HepG2 (cell line): ENCODE measurements around the gene APOM. TPM values are rescaled to one million over a fixed set of nuclear protein-coding genes. Genes with fewer than 3 reads are reported as not detected.

Experiments
- CBX1 ChIP-seq: IDR thresholded peaks from one replicate; pipeline ENCODE4 v1.6.1; 2016; ENCODE audit warnings: antibody characterized with exemption, low read depth
- ELK4 ChIP-seq: sonication (generic); formaldehyde crosslinking; IDR thresholded peaks from 2 replicates; pipeline ENCODE4 v1.9.0; 2021; ENCODE audit warnings: missing genetic modification reagents, borderline replicate concordance
- ESRRA ChIP-seq: sonication (generic); formaldehyde crosslinking; IDR thresholded peaks from 2 replicates; pipeline ENCODE4 v1.5.1; 2020; ENCODE audit warnings: mild to moderate bottlenecking, low read depth, missing genetic modification reagents
- EZH2 ChIP-seq: conservative IDR thresholded peaks from 2 replicates; pipeline ENCODE4 v1.6.1; 2012; ENCODE audit warnings: mild to moderate bottlenecking, low read depth, low read length, moderate library complexity
- HES4 ChIP-seq: sonication (generic); formaldehyde crosslinking; IDR thresholded peaks from 2 replicates; pipeline ENCODE4 v1.9.0; 2021; ENCODE audit warnings: mild to moderate bottlenecking, missing genetic modification reagents, borderline replicate concordance
- HNF4A ChIP-seq: sonication (generic); formaldehyde crosslinking; IDR thresholded peaks from 2 replicates; pipeline ENCODE4 v1.4.0; 2020; ENCODE audit warnings: missing genetic modification reagents
- HOXD1 ChIP-seq: sonication (generic); formaldehyde crosslinking; IDR thresholded peaks from 2 replicates; pipeline ENCODE4 v1.5.0; 2020; ENCODE audit warnings: missing genetic modification reagents
- KLF13 ChIP-seq: sonication (generic); formaldehyde crosslinking; IDR thresholded peaks from 2 replicates; pipeline ENCODE4 v1.4.0; 2020; ENCODE audit warnings: mild to moderate bottlenecking, missing genetic modification reagents
- RELA ChIP-seq: sonication (generic); formaldehyde crosslinking; IDR thresholded peaks from 2 replicates; pipeline ENCODE4 v1.4.0; 2020; ENCODE audit warnings: missing genetic modification reagents
- REPIN1 ChIP-seq: sonication (generic); formaldehyde crosslinking; IDR thresholded peaks from 2 replicates; pipeline ENCODE4 v1.8.0; 2022; ENCODE audit warnings: missing genetic modification reagents, low read depth, mild to moderate bottlenecking, borderline replicate concordance
- SKI ChIP-seq: fragments of 450-650 bp; IDR thresholded peaks from one replicate; pipeline ENCODE4 v1.6.1; 2018; ENCODE audit warnings: mild to moderate bottlenecking; ENCODE audit not compliant: partially characterized antibody
- SNAI1 ChIP-seq: sonication (generic); formaldehyde crosslinking; IDR thresholded peaks from 2 replicates; pipeline ENCODE4 v1.5.0; 2020; ENCODE audit warnings: mild to moderate bottlenecking, missing genetic modification reagents, borderline replicate concordance
- SNRNP70 ChIP-seq: fragments of 200-400 bp; formaldehyde crosslinking; IDR thresholded peaks from 2 replicates; pipeline ENCODE4 v1.6.1; 2017; ENCODE audit warnings: mild to moderate bottlenecking, low read depth, low read length, moderate library complexity
- SOX5 ChIP-seq: IDR thresholded peaks from 2 replicates; pipeline ENCODE4 v1.6.1; 2016; ENCODE audit warnings: borderline replicate concordance
- STAG1 ChIP-seq: sonication (generic); formaldehyde crosslinking; IDR thresholded peaks from 2 replicates; pipeline ENCODE4 v1.4.0; 2020; ENCODE audit warnings: missing genetic modification reagents
- XRCC5 ChIP-seq: fragments of 200-400 bp; formaldehyde crosslinking; optimal IDR thresholded peaks from 2 replicates; pipeline ENCODE3; 2017; ENCODE audit warnings: mild to moderate bottlenecking, low read length
- ZBTB43 ChIP-seq: sonication (generic); formaldehyde crosslinking; conservative IDR thresholded peaks from 2 replicates; pipeline ENCODE4 v1.4.0; 2020; ENCODE audit warnings: missing genetic modification reagents
- ZNF138 ChIP-seq: sonication (generic); formaldehyde crosslinking; IDR thresholded peaks from 2 replicates; pipeline ENCODE4 v1.5.0; 2020; ENCODE audit warnings: mild to moderate bottlenecking, low read depth, missing genetic modification reagents
- ZNF207 ChIP-seq: fragments of 450-650 bp; IDR thresholded peaks from 2 replicates; pipeline ENCODE4 v1.6.1; 2016; ENCODE audit warnings: antibody characterized with exemption, borderline replicate concordance
- ZNF326 ChIP-seq: sonication (generic); formaldehyde crosslinking; IDR thresholded peaks from 2 replicates; pipeline ENCODE4 v1.4.0; 2020; ENCODE audit warnings: missing genetic modification reagents, borderline replicate concordance
- ZNF557 ChIP-seq: sonication (generic); formaldehyde crosslinking; IDR thresholded peaks from 2 replicates; pipeline ENCODE4 v1.4.0; 2020; ENCODE audit warnings: missing genetic modification reagents
- ZNF614 ChIP-seq: IDR thresholded peaks from 2 replicates; pipeline ENCODE4 v1.6.1; 2018; ENCODE audit warnings: missing biosample characterization, missing genetic modification reagents, inconsistent platforms, borderline replicate concordance
- ZNF782 ChIP-seq: sonication (generic); formaldehyde crosslinking; IDR thresholded peaks from 2 replicates; pipeline ENCODE4 v1.4.0; 2020; ENCODE audit warnings: missing genetic modification reagents, mild to moderate bottlenecking, borderline replicate concordance
- ZNF891 ChIP-seq: sonication (generic); formaldehyde crosslinking; IDR thresholded peaks from 2 replicates; pipeline ENCODE4 v1.5.0; 2020; ENCODE audit warnings: mild to moderate bottlenecking, missing genetic modification reagents
- polyA plus RNA-seq, 8 experiments: library from polyadenylated mRNA; depleted of rRNA in 3 of 8; stranded (reverse) in 7 of 8; unstranded in 1 of 8; fragments of >200 nt; fragmentation: Illumina TruSeq in 4 of 8; extraction: Trizol in 4 of 8; gene quantifications; 2 replicates each; pipeline versions ENCODE4 v1.2.1 to v1.2.3, GENCODE V29; 2011 to 2016; ENCODE audit warnings: low read depth in 4 of 8, missing spikeins in 1 of 8, mixed read lengths in 1 of 8; ENCODE audit not compliant: insufficient read depth in 1 of 8
- total RNA-seq, 5 experiments: library from RNA; depleted of rRNA; stranded (reverse); fragments of >200 nt; fragmentation: Illumina TruSeq; extraction: Trizol; gene quantifications; 2 replicates each; pipeline ENCODE4 v1.2.3, GENCODE V29; 2016; ENCODE audit warnings: low read depth in 1 of 5
- TF ChIP-seq, protein P1 (sequence below): IDR thresholded peaks from 2 replicates; pipeline ENCODE4 v1.6.1; 2012; ENCODE audit warnings: low read depth, low read length, improper control_type of control experiment
- TF ChIP-seq, protein P2 (sequence below): sonication (generic); formaldehyde crosslinking; IDR thresholded peaks from 2 replicates; pipeline ENCODE4 v1.8.0; 2022; ENCODE audit warnings: mild to moderate bottlenecking, missing genetic modification reagents, moderate library complexity

APOM gene
- total and polyA plus RNA-seq, 2 of the 13 experiments (the other 11 are each of a cell fraction or from before 2014, with no cell fraction given): 98.2 to 1,140 TPM

GRCh38 chr6:31665501-31666336 is 10.0 kb downstream of the APOM start, which contains the start of gene CSNK2B (continued):
- TF ChIP-seq REPIN1 (CRISPR knock-in tag) (peak; percentile 39), SNRNP70 (no peak), ELK4 (CRISPR knock-in tag) (peak; percentile 91), ZNF207 (no peak), ZNF891 (CRISPR knock-in tag) (peak; percentile 85), SKI (no peak), HOXD1 (CRISPR knock-in tag) (no peak; the same call in 1 of the 2 replicates), XRCC5 (peak; percentile 13), SOX5 (CRISPR knock-in tag) (no peak), ZNF557 (CRISPR knock-in tag) (no peak; the same call in 1 of the 2 replicates), ZBTB43 (CRISPR knock-in tag) (no peak; the same call in none of the 2 replicates), ZNF138 (CRISPR knock-in tag) (no peak), SNAI1 (CRISPR knock-in tag) (peak; percentile 16), EZH2 (no peak), CBX1 (no peak), ZNF782 (CRISPR knock-in tag) (no peak), ZNF326 (CRISPR knock-in tag) (no peak), STAG1 (CRISPR knock-in tag) (no peak), HES4 (CRISPR knock-in tag) (0 out of 2 replicates have a peak, but pooled peaks have one; percentile 48), ZNF614 (peak; percentile 50; the same call in 1 of the 2 replicates), ESRRA (CRISPR knock-in tag) (peak; percentile 65; the same call in 1 of the 2 replicates), RELA (CRISPR knock-in tag) (no peak), KLF13 (no peak), HNF4A (CRISPR knock-in tag) (no peak)
- TF ChIP-seq, protein P1, sequence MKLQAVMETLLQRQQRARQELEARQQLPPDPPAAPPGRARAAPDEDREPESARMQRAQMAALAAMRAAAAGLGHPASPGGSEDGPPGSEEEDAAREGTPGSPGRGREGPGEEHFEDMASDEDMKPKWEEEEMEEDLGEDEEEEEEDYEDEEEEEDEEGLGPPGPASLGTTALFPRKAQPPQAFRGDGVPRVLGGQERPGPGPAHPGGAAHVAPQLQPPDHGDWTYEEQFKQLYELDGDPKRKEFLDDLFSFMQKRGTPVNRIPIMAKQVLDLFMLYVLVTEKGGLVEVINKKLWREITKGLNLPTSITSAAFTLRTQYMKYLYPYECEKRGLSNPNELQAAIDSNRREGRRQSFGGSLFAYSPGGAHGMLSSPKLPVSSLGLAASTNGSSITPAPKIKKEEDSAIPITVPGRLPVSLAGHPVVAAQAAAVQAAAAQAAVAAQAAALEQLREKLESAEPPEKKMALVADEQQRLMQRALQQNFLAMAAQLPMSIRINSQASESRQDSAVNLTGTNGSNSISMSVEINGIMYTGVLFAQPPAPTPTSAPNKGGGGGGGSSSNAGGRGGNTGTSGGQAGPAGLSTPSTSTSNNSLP: no peak; the same call in 1 of the 2 replicates
- TF ChIP-seq, protein P2, sequence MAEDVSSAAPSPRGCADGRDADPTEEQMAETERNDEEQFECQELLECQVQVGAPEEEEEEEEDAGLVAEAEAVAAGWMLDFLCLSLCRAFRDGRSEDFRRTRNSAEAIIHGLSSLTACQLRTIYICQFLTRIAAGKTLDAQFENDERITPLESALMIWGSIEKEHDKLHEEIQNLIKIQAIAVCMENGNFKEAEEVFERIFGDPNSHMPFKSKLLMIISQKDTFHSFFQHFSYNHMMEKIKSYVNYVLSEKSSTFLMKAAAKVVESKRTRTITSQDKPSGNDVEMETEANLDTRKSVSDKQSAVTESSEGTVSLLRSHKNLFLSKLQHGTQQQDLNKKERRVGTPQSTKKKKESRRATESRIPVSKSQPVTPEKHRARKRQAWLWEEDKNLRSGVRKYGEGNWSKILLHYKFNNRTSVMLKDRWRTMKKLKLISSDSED (CRISPR knock-in tag): no peak
